ENCODE measurements around the gene SCCPDH.
"Not testable (repeated sequence)": the region's sequence is repeated elsewhere in the genome, so short reads cannot be mapped to it uniquely, and the experiment has no call there.

SCCPDH gene

GRCh38 chr1:246800756-246801155 lies 76.5 kb downstream of the SCCPDH start:
- no peak for DNase-seq (ENCODE audit: low spot score)

- DNase-seq (ENCODE audit: low spot score), result no peak
Measured at GRCh38 chr1:246801241-246802020, 77.2 kb downstream of the SCCPDH start.

GRCh38 chr1:246803373-246803772 lies 79.2 kb downstream of the SCCPDH start:
- DNase-seq (ENCODE audit: low spot score), result no peak

- DNase-seq (ENCODE audit: low spot score), result no peak
Measured at GRCh38 chr1:246803883-246804282, 79.7 kb downstream of the SCCPDH start.

- DNase-seq (ENCODE audit: low spot score), result no peak
Measured at GRCh38 chr1:246805135-246805716, 81.0 kb downstream of the SCCPDH start.

GRCh38 chr1:246809473-246809872 lies 85.3 kb downstream of the SCCPDH start:
- no peak for DNase-seq (ENCODE audit: low spot score)

GRCh38 chr1:246811985-246812384 lies 87.8 kb downstream of the SCCPDH start:
- DNase-seq (ENCODE audit: low spot score), result no peak

- DNase-seq (ENCODE audit: low spot score), result not testable (repeated sequence)
Measured at GRCh38 chr1:246813325-246813724, 89.1 kb downstream of the SCCPDH start.

GRCh38 chr1:246814890-246815289 lies 90.7 kb downstream of the SCCPDH start:
- DNase-seq (ENCODE audit: low spot score), result no peak

- DNase-seq (ENCODE audit: low spot score), result no peak
Measured at GRCh38 chr1:246815693-246816270, 91.6 kb downstream of the SCCPDH start.

Measured in putamen (tissue), 1 donor.